OCI-LY7 (cell line): ENCODE data around the gene ATP11A. TPM values are rescaled to one million over a fixed set of nuclear protein-coding genes. Genes with fewer than 3 reads are reported as not detected.

Source experiments
- BruUV-seq: library from RNA; stranded (reverse); fragments of 400-500 nt; replicated peaks from 2 replicates; lab custom pipeline; 2021; lab: Mats Ljungman, UMichigan
- CTCF ChIA-PET: fragments of 300-600 bp; sonication (Branson Sonifier 250); formaldehyde crosslinking; loops from one replicate; lab custom pipeline; 2022; ENCODE audit warnings: antibody characterized with exemption; ENCODE audit not compliant: unreplicated experiment; lab: Charles Lee
- POLR2A ChIA-PET: fragments of 300-600 bp; sonication (Branson Sonifier 250); formaldehyde crosslinking; loops from one replicate; lab custom pipeline; 2022; ENCODE audit warnings: antibody characterized with exemption; lab: Charles Lee
- DNase-seq: peaks from one replicate; pipeline ENCODE4 v3.0.0-alpha.2; 2015; ENCODE audit warnings: low spot score
- H2AFZ ChIP-seq: fragments of 200-600 bp; sonication (generic), shearing (Covaris generic); 2 replicates; pipeline ENCODE4 v1.6.1; 2014; ENCODE audit warnings: mild to moderate bottlenecking, antibody characterized with exemption, low read length, moderate library complexity
- H3K27ac ChIP-seq: fragments of 200-600 bp; sonication (generic); 2 replicates; pipeline ENCODE4 v1.5.1; 2014; ENCODE audit warnings: mixed run types, low read depth, mild to moderate bottlenecking, moderate library complexity, low read length, inconsistent platforms; ENCODE audit not compliant: poor library complexity, severe bottlenecking
- H3K36me3 ChIP-seq: fragments of 200-600 bp; sonication (generic); 2 replicates; pipeline ENCODE4 v1.6.1; 2014; ENCODE audit warnings: mild to moderate bottlenecking, antibody characterized with exemption, low read length, moderate library complexity, mixed read lengths; ENCODE audit not compliant: insufficient read depth
- H3K4me1 ChIP-seq: fragments of 200-600 bp; sonication (generic); 2 replicates; pipeline ENCODE4 v1.5.1; 2014; ENCODE audit warnings: mild to moderate bottlenecking, low read length; ENCODE audit not compliant: insufficient read depth, poor library complexity, severe bottlenecking
- H3K4me2 ChIP-seq: fragments of 200-600 bp; sonication (generic); 2 replicates; pipeline ENCODE4 v1.6.1; 2014; ENCODE audit warnings: mild to moderate bottlenecking, low read length
- H3K4me3 ChIP-seq: fragments of 200-600 bp; sonication (generic); 2 replicates; pipeline ENCODE4 v1.5.1; 2014; ENCODE audit warnings: mild to moderate bottlenecking, low read depth, low read length; ENCODE audit not compliant: poor library complexity, severe bottlenecking
- H3K79me2 ChIP-seq: fragments of 200-600 bp; sonication (generic); 2 replicates; pipeline ENCODE4 v1.6.1; 2016; ENCODE audit warnings: low read depth, mild to moderate bottlenecking, low read length, moderate library complexity, mixed read lengths; ENCODE audit not compliant: insufficient read depth
- H3K9me2 ChIP-seq: fragments of 200-600 bp; sonication (generic); 2 replicates; pipeline ENCODE4 v1.6.1; 2016; ENCODE audit warnings: mild to moderate bottlenecking, low read length, mixed read lengths; ENCODE audit not compliant: insufficient read depth
- H3K9me3 ChIP-seq: fragments of 200-600 bp; sonication (generic); 2 replicates; pipeline ENCODE4 v1.6.1; 2014; ENCODE audit warnings: mild to moderate bottlenecking, mixed run types, low read length, mixed read lengths
- H4K20me1 ChIP-seq: fragments of 200-600 bp; sonication (generic); 2 replicates; pipeline ENCODE4 v1.6.1; 2014; ENCODE audit warnings: mild to moderate bottlenecking, antibody characterized with exemption, low read length, moderate library complexity, mixed read lengths; ENCODE audit not compliant: insufficient read depth
- EZH2phosphoT487 ChIP-seq: fragments of 200-600 bp; sonication (generic); IDR thresholded peaks from 2 replicates; pipeline ENCODE4 v1.6.1; 2018; ENCODE audit warnings: low read depth, borderline replicate concordance, mild to moderate bottlenecking, mixed run types, antibody characterized with exemption, low read length, moderate library complexity, mixed read lengths
- intact Hi-C: fragments of 100-400 bp; cut with micrococcal nuclease; formaldehyde crosslinking; loops from one replicate; pipeline ENCODE4 v1.10.0; 2022; ENCODE audit not compliant: unreplicated experiment
- total RNA-seq, 2 experiments: library from RNA; depleted of rRNA in 1 of 2; stranded (reverse); fragments of >200 nt in 1 of 2; shearing (Covaris generic) in 1 of 2; gene quantifications; 2 replicates each; pipeline ENCODE4 v1.2.3, GENCODE V29; 2014 to 2022
- TF ChIP-seq, protein P1 (sequence below): fragments of 200-600 bp; sonication (generic); conservative IDR thresholded peaks from 2 replicates; pipeline ENCODE4 v1.5.1; 2014; ENCODE audit warnings: mild to moderate bottlenecking, antibody characterized with exemption, low read length, moderate library complexity, mixed read lengths

The ATP11A gene
- total RNA-seq, 2 experiments from 2014 or later: 8.8 to 23.1 TPM

DNA sequence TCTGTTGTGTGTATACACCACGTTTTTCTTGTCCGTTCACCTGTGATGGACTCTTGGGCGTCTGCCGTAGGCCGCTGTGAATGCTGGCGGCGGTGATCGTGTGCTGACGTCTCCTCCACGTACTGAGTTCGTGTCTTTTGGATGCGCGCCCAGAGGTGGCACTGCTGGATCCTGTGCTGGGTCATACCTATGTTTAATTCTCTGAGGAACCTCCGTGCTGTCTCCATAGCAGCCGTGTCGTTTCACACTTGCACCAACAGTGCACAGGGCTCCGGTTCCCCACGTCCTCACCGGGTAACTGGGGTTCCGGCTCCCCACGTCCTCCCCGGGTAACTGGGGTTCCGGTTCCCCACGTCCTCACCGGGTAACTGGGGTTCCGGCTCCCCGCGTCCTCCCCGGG, 56.2 kb downstream of the ATP11A start:
- Histone ChIP-seq H3K4me1 (no peaks in the 10 kb centered on the region), H3K9me3 (no peaks in the 10 kb centered on the region), H4K20me1 (no peaks in the 10 kb centered on the region), H3K36me3 (no peaks in the 10 kb centered on the region), H3K4me3 (no peak overlapping the region), H3K79me2 (no peaks in the 10 kb centered on the region), H3K9me2 (no peaks in the 10 kb centered on the region), H3K4me2 (no peak overlapping the region), H3K27ac (no peak overlapping the region), H2AFZ (no peak overlapping the region)
- no peak for DNase-seq
- BruUV-seq: no TSS peak
- intact Hi-C loops: no loop called here
- CTCF ChIA-PET: no interaction called here
- no peak for TF ChIP-seq EZH2phosphoT487
- TF ChIP-seq, protein P1, sequence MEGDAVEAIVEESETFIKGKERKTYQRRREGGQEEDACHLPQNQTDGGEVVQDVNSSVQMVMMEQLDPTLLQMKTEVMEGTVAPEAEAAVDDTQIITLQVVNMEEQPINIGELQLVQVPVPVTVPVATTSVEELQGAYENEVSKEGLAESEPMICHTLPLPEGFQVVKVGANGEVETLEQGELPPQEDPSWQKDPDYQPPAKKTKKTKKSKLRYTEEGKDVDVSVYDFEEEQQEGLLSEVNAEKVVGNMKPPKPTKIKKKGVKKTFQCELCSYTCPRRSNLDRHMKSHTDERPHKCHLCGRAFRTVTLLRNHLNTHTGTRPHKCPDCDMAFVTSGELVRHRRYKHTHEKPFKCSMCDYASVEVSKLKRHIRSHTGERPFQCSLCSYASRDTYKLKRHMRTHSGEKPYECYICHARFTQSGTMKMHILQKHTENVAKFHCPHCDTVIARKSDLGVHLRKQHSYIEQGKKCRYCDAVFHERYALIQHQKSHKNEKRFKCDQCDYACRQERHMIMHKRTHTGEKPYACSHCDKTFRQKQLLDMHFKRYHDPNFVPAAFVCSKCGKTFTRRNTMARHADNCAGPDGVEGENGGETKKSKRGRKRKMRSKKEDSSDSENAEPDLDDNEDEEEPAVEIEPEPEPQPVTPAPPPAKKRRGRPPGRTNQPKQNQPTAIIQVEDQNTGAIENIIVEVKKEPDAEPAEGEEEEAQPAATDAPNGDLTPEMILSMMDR: no peak
- POLR2A ChIA-PET: no interaction called here

- no peaks in the 10 kb centered on the region for H4K20me1 ChIP-seq
- H3K79me2 ChIP-seq: no peaks in the 10 kb centered on the region
- POLR2A ChIA-PET: no interaction called here
These were observed 57.4 kb downstream of the ATP11A start for GRCh38 chr13:112747256-112747655.

More at GRCh38 chr13:112747256-112747655, 57.4 kb downstream of the ATP11A start:
- no peak for DNase-seq
- intact Hi-C loops: no loop called here
- H3K4me1 ChIP-seq: no peaks in the 10 kb centered on the region
- BruUV-seq: no TSS peak
- CTCF ChIA-PET: interaction anchor here (0.5 kb wide), 1 partner anchor 10 kb away, joined by 3 read pairs; no protein-coding TSS in a partner anchor
- no peaks in the 10 kb centered on the region for H3K9me3 ChIP-seq
- no peak overlapping the region for H2AFZ ChIP-seq
- no peaks in the 10 kb centered on the region for H3K36me3 ChIP-seq
- H3K9me2 ChIP-seq: no peaks in the 10 kb centered on the region
- H3K27ac ChIP-seq: no peak overlapping the region
- H3K4me2 ChIP-seq: no peak overlapping the region
- H3K4me3 ChIP-seq: no peak overlapping the region
- no peak for TF ChIP-seq EZH2phosphoT487
- TF ChIP-seq, protein P1: no peak
